ENCODE measurements around the gene KCNQ2.

DNA sequence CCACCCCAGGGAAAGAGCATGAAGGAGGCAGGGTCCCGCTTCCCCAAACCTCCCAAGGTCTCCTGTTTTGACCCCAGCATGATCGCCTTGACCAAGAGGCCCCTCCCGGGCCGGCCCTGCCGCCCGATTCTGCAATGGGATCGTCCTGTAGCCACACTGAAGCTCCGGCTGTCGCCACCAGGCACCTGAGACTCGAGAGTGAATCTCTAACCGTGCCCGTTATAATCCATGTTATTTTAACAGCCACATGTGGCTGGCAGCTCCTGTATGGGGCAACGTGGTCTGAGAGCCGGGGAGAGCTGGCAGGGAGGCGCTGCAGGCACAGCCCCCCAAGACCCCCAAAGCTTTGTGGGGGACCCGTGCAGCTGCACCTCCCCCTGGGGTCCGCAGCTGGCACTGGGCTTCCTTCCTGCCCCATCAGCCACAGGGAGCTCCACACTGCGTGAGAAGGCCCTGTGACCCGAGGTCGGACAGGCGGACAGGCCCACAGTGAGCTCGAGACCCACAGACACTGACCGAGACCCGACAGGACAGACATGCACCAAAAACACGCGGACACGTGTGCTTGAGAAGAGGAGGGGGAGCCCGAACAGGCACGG is 51.3 kb downstream of the KCNQ2 start:
- no peak for TF ChIP-seq GATA2 (IDR thresholded peaks at IDR 0.05; ENCODE audit: low read depth, low read length)
- no peak for TF ChIP-seq GATA3 (IDR thresholded peaks at IDR 0.05; ENCODE audit: low read depth, low read length)
